K562 (cell line): Measurements from ENCODE around the gene SH2B2. TPM values are rescaled to one million over a fixed set of nuclear protein-coding genes. Genes with fewer than 3 reads are reported as not detected.

ENCODE experiments used
- ATAC-seq: fragments of 200-7000 bp; cut with Tn5 transposase; 3 replicates; pipeline ENCODE4 v1.9.1; 2020; ENCODE audit warnings: moderate library complexity
- BruUV-seq: library from RNA; stranded (reverse); fragments of 400-500 nt; replicated peaks from 2 replicates; lab custom pipeline; 2021; lab: Mats Ljungman, UMichigan
- CTCF ChIA-PET: fragments of 300-600 bp; formaldehyde crosslinking; extraction: SDS; loops from one replicate; lab custom pipeline; 2021; ENCODE audit warnings: low intra/inter-chr PET ratio; lab: Yijun Ruan, JAX
- POLR2A ChIA-PET: fragments of 300-600, 350-650 bp; sonication (Branson Sonifier 250); formaldehyde crosslinking; extraction: SDS; loops from one replicate; lab custom pipeline; 2021; ENCODE audit warnings: antibody characterized with exemption, inconsistent platforms; lab: Yijun Ruan, JAX
- DNase-seq, 4 experiments: peaks; one replicate each; pipeline versions ENCODE4 v3.0.0 to v3.0.0-alpha.2; 2011 to 2018; ENCODE audit warnings: low spot score in 3 of 4, mixed read lengths in 3 of 4; ENCODE audit errors: extremely low read depth in 1 of 4
- FAIRE-seq: peaks from 2 replicates; lab custom pipeline; 2011; peaks lifted over from hg19 to GRCh38; lab: Jason Lieb, UNC
- H2AFZ ChIP-seq: 2 replicates; pipeline ENCODE4 v1.6.0; 2011; ENCODE audit warnings: low read depth, low read length, control low read depth, inconsistent platforms
- H3K27ac ChIP-seq: fragments of 200-600 bp; 3 replicates; pipeline ENCODE4 v1.8.0; 2011; ENCODE audit warnings: low read depth, mild to moderate bottlenecking, control low read depth, inconsistent platforms, low read length, moderate library complexity, mixed read lengths; ENCODE audit errors: extremely low read depth
- H3K27me3 ChIP-seq, 2 experiments: fragments of 300-600 bp in 1 of 2; 2 replicates in 1 of 2; 3 replicates in 1 of 2; pipeline versions ENCODE4 v1.6.0 to v1.8.0; 2011; ENCODE audit warnings: inconsistent platforms in 2 of 2, low read length in 2 of 2, mild to moderate bottlenecking in 1 of 2, mixed read lengths in 1 of 2, moderate library complexity in 1 of 2; ENCODE audit not compliant: control insufficient read depth in 2 of 2, insufficient read depth in 2 of 2
- H3K36me3 ChIP-seq: fragments of 300-600 bp; 3 replicates; pipeline ENCODE4 v1.8.0; 2011; ENCODE audit warnings: mild to moderate bottlenecking, low read length, inconsistent platforms; ENCODE audit not compliant: control insufficient read depth, insufficient read depth
- H3K4me1 ChIP-seq, 2 experiments: fragments of 200-600 bp in 1 of 2; replicated peaks in 1 of 2; 2 replicates in 1 of 2; 3 replicates in 1 of 2; pipeline versions ENCODE4 v1.5.1 to v1.8.0; 2011; ENCODE audit warnings: inconsistent platforms in 2 of 2, low read length in 2 of 2, mild to moderate bottlenecking in 1 of 2, mixed read lengths in 1 of 2, moderate library complexity in 1 of 2; ENCODE audit not compliant: control insufficient read depth in 2 of 2, insufficient read depth in 2 of 2
- H3K4me2 ChIP-seq: 2 replicates; pipeline ENCODE4 v1.6.1; 2011; ENCODE audit warnings: low read length, control low read depth, inconsistent platforms, mixed read lengths; ENCODE audit not compliant: insufficient read depth
- H3K4me3 ChIP-seq: fragments of 200-600 bp; sonication (generic), shearing (Covaris generic); 2 replicates; pipeline ENCODE4 v1.5.1; 2016; ENCODE audit warnings: control low read depth, inconsistent platforms
- H3K79me2 ChIP-seq: fragments of 200-600 bp; 3 replicates; pipeline ENCODE4 v1.8.0; 2011; ENCODE audit warnings: low read length, inconsistent platforms; ENCODE audit not compliant: control insufficient read depth, insufficient read depth
- H3K9ac ChIP-seq, 2 experiments: 2 replicates each; pipeline versions ENCODE4 v1.6.0 to v1.6.1; 2011; ENCODE audit warnings: low read depth in 2 of 2, low read length in 2 of 2, control low read depth in 1 of 2, inconsistent platforms in 1 of 2, mild to moderate bottlenecking in 1 of 2, mixed read lengths in 1 of 2; ENCODE audit not compliant: insufficient read depth in 1 of 2
- H3K9me1 ChIP-seq: one replicate; pipeline ENCODE4 v1.6.0; 2011; ENCODE audit warnings: inconsistent platforms, mild to moderate bottlenecking, low read length, moderate library complexity; ENCODE audit not compliant: control insufficient read depth, insufficient read depth
- H3K9me3 ChIP-seq: replicated peaks from 2 replicates; pipeline ENCODE4 v1.5.1; 2011; ENCODE audit warnings: low read depth, low read length, inconsistent platforms; ENCODE audit not compliant: control insufficient read depth, insufficient read depth
- H4K20me1 ChIP-seq: replicated peaks from 2 replicates; pipeline ENCODE4 v1.6.1; 2011; ENCODE audit warnings: low read length, inconsistent platforms, mixed read lengths; ENCODE audit not compliant: control insufficient read depth, insufficient read depth
- ATF6 ChIP-seq: sonication (generic); formaldehyde crosslinking; IDR thresholded peaks from 2 replicates; pipeline ENCODE4 v1.4.0; 2020; ENCODE audit warnings: mild to moderate bottlenecking, missing genetic modification reagents
- HDAC1 ChIP-seq, 2 experiments: fragments of 450-650 bp; IDR thresholded peaks; 2 replicates each; pipeline ENCODE4 v1.6.1; 2016 to 2017; ENCODE audit warnings: inconsistent platforms in 1 of 2, mild to moderate bottlenecking in 1 of 2, moderate library complexity in 1 of 2
- JUNB ChIP-seq: fragments of 450-650 bp; formaldehyde crosslinking; conservative IDR thresholded peaks from 2 replicates; pipeline ENCODE4 v1.4.0; 2020; ENCODE audit warnings: mild to moderate bottlenecking
- KLF13 ChIP-seq: fragments of 450-650 bp; IDR thresholded peaks from 2 replicates; pipeline ENCODE4 v1.6.1; 2016; ENCODE audit warnings: missing genetic modification characterization, low read depth, mild to moderate bottlenecking, missing compliant biosample characterization, moderate library complexity, borderline replicate concordance
- MAZ ChIP-seq, 2 experiments: fragments of 450-650 bp in 1 of 2; sonication (generic) in 1 of 2; formaldehyde crosslinking; IDR thresholded peaks in 1 of 2; conservative IDR thresholded peaks in 1 of 2; 2 replicates each; pipeline versions ENCODE4 v1.4.0 to v1.5.0; 2020; ENCODE audit warnings: mild to moderate bottlenecking in 1 of 2, missing genetic modification reagents in 1 of 2
- NR3C1 ChIP-seq: sonication (generic); formaldehyde crosslinking; IDR thresholded peaks from 2 replicates; pipeline ENCODE4 v1.8.1; 2022; ENCODE audit warnings: missing genetic modification reagents
- REST ChIP-seq, 2 experiments: fragments of 450-650 bp; formaldehyde crosslinking in 1 of 2; IDR thresholded peaks; 2 replicates each; pipeline versions ENCODE4 v1.4.0 to v1.6.1; 2014 to 2020; ENCODE audit warnings: mild to moderate bottlenecking in 2 of 2, borderline replicate concordance in 1 of 2, low read depth in 1 of 2
- RUNX1 ChIP-seq: sonication (generic); IDR thresholded peaks from 2 replicates; pipeline ENCODE4 v1.6.1; 2016; ENCODE audit warnings: antibody characterized with exemption, low read depth
- WGBS: fragments of 100-300 bp; shearing (Covaris generic); methylation state at CpG from one replicate; pipeline ENCODE4 v1.1.6; 2016; ENCODE audit warnings: low coverage, mixed read lengths; ENCODE audit not compliant: insufficient coverage; ENCODE audit errors: missing lambda C conversion rate; 5-methylcytosine and 5-hydroxymethylcytosine counted together
- in situ Hi-C: fragments of 300-500 bp; cut with MboI; formaldehyde crosslinking; loops from 4 replicates; pipeline ENCODE4 v1.15.0; 2018; ENCODE audit warnings: inconsistent platforms, mixed read lengths
- intact Hi-C: fragments of 100-400 bp; cut with micrococcal nuclease; formaldehyde crosslinking; loops from 2 replicates; pipeline ENCODE4 v1.14.2; 2022
- polyA plus RNA-seq, 8 experiments: library from polyadenylated mRNA; depleted of rRNA in 4 of 8; stranded (reverse) in 5 of 8; unstranded in 3 of 8; fragments of >200 nt; fragmentation: Nextera tagmentation in 2 of 8; fragmentation: Illumina TruSeq in 1 of 8; extraction: Ambion mirVana in 2 of 8; extraction: Trizol in 1 of 8; gene quantifications; 2 replicates each; pipeline versions ENCODE4 v1.2.1 to v1.2.3, GENCODE V29; 2011 to 2014; ENCODE audit warnings: inconsistent platforms in 1 of 8, missing spikeins in 1 of 8
- total RNA-seq, 7 experiments: library from RNA; depleted of rRNA in 6 of 7; stranded (reverse); fragments of >200 nt in 6 of 7; fragmentation: Illumina TruSeq in 2 of 7; extraction: Trizol in 2 of 7; gene quantifications; 2 replicates each; pipeline versions ENCODE4 v1.2.1 to v1.2.3, GENCODE V29; 2011 to 2021; ENCODE audit warnings: low replicate concordance in 1 of 7

SH2B2 gene
- total and polyA plus RNA-seq, 9 of the 15 experiments (the other 6 are each of a cell fraction or from before 2014, with no cell fraction given) = 0.03 to 0.89 (median 0.07) TPM; not detected in 4

DNA sequence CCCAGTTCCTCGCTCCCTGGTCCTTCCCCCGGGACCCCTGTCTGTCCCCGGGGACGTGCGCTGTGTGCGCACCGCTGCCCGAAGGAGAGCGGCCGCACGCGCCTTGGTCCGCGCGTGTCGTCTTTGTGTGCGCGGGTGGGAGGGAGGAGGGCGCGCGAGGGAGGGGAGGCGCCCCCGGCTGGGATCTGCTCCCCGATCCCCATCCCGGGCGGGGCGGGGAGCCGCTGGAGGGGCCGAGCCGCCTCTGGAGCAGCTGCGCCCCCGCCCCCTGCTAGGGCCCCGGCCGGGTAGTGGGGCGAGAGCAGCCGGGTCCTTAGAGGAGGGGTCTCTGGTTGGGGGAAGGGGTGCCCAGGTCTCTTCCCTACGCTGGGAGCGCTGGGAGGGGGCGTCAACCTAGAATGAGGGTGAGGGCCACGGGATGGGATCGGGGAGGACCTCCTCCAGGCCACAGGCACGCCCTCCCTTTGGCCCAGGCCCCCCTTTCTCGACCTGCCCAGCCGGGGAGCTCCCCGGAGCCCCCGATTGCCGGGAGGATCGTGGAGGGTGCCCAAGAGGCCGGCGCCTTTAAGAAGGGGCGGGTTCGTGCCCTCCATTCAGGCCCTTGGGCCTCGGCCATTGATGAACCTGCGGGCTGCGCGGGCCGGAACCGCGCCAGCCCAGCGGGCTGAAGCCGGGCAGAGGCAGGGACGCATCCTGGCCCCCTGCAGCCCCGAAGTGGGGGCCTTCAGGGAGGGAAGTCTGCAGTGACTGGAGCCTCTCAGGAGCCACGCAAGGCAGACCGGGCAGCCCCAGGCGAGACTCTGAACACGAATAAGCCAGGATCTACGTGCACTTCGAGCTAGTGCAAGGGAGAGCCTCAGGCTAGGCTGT lies 678 bp downstream of the SH2B2 start (continued):
- TF ChIP-seq MAZ (CRISPR knock-in tag; conservative IDR thresholded peaks at IDR 0.05 in 1 of 2, IDR thresholded peaks at IDR 0.05 in 1 of 2) = peak in 1 of 2 experiments; percentile 41; a peak in 1 of 4 replicates
- no peak for TF ChIP-seq NR3C1 (CRISPR knock-in tag)
- no peak for TF ChIP-seq ATF6 (CRISPR knock-in tag)
- no peak for TF ChIP-seq RUNX1
- TF ChIP-seq HDAC1 (IDR thresholded peaks at IDR 0.05) = 0 out of 4 replicates have a peak, but pooled peaks of 1 of the 2 experiments have one; percentile 30
- TF ChIP-seq JUNB (CRISPR knock-in tag) = no peak

DNA sequence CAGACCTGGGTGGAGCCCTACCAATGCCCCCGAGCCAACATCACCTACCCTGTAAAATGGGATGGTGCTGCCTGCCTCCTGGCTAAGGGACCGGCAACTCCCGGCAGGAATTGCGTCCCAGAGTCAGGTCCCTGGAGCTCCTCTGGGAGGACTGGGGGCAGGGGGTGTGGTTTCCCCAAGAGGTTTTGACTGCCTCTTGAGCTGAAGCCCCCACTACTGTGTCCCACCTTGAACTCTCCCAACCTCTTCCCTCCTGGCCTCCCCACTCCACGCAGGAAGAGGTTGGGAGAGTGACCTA lies 1.3 kb downstream of the SH2B2 start:
- 7% methylated on average over 5 of the region's 5 CpGs for WGBS
- POLR2A ChIA-PET = interaction anchor here (0.6 to 1.0 kb wide), 4 partner anchors 10 to 967 kb away, joined by 3 to 5 read pairs (median 3); partner anchors contain the start of gene IFT22
- TF ChIP-seq REST (IDR thresholded peaks at IDR 0.05; ENCODE audit: borderline replicate concordance) = no peak
- TF ChIP-seq REST (CRISPR knock-in tag; IDR thresholded peaks at IDR 0.05; ENCODE audit: low read depth) = no peak
- TF ChIP-seq KLF13 (tag) = no peak

More for the DNA sequence above, 1.3 kb downstream of the SH2B2 start:
- H3K27me3 ChIP-seq = peaks cover 22 to 59% of the 10 kb centered on the region in 2 experiments; a peak in 4 of 5 replicates
- no peaks in the 10 kb centered on the region for H3K79me2 ChIP-seq
- peaks cover 10 to 50% of the 10 kb centered on the region in 2 experiments; a peak in 4 of 5 replicates for H3K4me1 ChIP-seq
- no peak for ATAC-seq
- H3K9me1 ChIP-seq = no peaks in the 10 kb centered on the region
- in situ Hi-C loops = loop anchor here (5.0 kb wide), 1 partner anchor 34 kb away; no protein-coding TSS in a partner anchor
- no peak overlapping the region for H3K27ac ChIP-seq
- no peak for DNase-seq
- no peak overlapping the region for H2AFZ ChIP-seq
- intact Hi-C loops = no loop called here
- H3K9ac ChIP-seq = peak overlapping the region in 1 of 2 experiments; percentile 4; a peak in 1 of 4 replicates
- no peaks in the 10 kb centered on the region for H3K36me3 ChIP-seq
- H4K20me1 ChIP-seq = peaks cover 36% of the 10 kb centered on the region
- FAIRE-seq = no peak
- H3K9me3 ChIP-seq = no peaks in the 10 kb centered on the region
- H3K4me3 ChIP-seq = no peak overlapping the region
- H3K4me2 ChIP-seq = no peak overlapping the region
- CTCF ChIA-PET = no interaction called here
- no TSS peak for BruUV-seq
